ENCODE measurements around the gene GON4L. TPM values are rescaled to one million over a fixed set of nuclear protein-coding genes. Genes with fewer than 3 reads are reported as not detected.
"Not testable (repeated sequence)": the region's sequence is repeated elsewhere in the genome, so short reads cannot be mapped to it uniquely, and the experiment has no call there.

GON4L gene
- total RNA-seq, 1 donor from 2014 or later = 22.7 TPM

GRCh38 chr1:155844860-155845421, 12.1 kb downstream of the GON4L start:
- no peak overlapping the region for H3K4me3 ChIP-seq (ENCODE audit: low read depth, low read length)
- no peak for DNase-seq (ENCODE audit: low read depth)
- no peak for TF ChIP-seq CTCF (conservative IDR thresholded peaks at IDR 0.05; ENCODE audit: low read depth, low read length)

- DNase-seq (ENCODE audit: low read depth) = no peak
- no peak for TF ChIP-seq CTCF (conservative IDR thresholded peaks at IDR 0.05; ENCODE audit: low read depth, low read length)
- H3K4me3 ChIP-seq (ENCODE audit: low read depth, low read length) = no peak overlapping the region
These were observed 16.6 kb downstream of the GON4L start for GRCh38 chr1:155840386-155840785.

GRCh38 chr1:155835548-155835947, 21.5 kb downstream of the GON4L start:
- H3K4me3 ChIP-seq (ENCODE audit: low read depth, low read length) = no peak overlapping the region
- no peak for DNase-seq (ENCODE audit: low read depth)

GRCh38 chr1:155834927-155835399, 22.1 kb downstream of the GON4L start:
- not testable (repeated sequence) for H3K4me3 ChIP-seq (ENCODE audit: low read depth, low read length)

More at GRCh38 chr1:155835548-155835947, 21.5 kb downstream of the GON4L start:
- TF ChIP-seq CTCF (conservative IDR thresholded peaks at IDR 0.05; ENCODE audit: low read depth, low read length) = no peak

GRCh38 chr1:155834296-155834926, 22.6 kb downstream of the GON4L start:
- no peak for DNase-seq (ENCODE audit: low read depth)
- no peak overlapping the region for H3K4me3 ChIP-seq (ENCODE audit: low read depth, low read length)
- no peak for TF ChIP-seq CTCF (conservative IDR thresholded peaks at IDR 0.05; ENCODE audit: low read depth, low read length)

More at GRCh38 chr1:155834927-155835399, 22.1 kb downstream of the GON4L start:
- DNase-seq (ENCODE audit: low read depth) = not testable (repeated sequence)

GRCh38 chr1:155833665-155834295, 23.2 kb downstream of the GON4L start:
- no peak for DNase-seq (ENCODE audit: low read depth)
- no peak for TF ChIP-seq CTCF (conservative IDR thresholded peaks at IDR 0.05; ENCODE audit: low read depth, low read length)
- no peak overlapping the region for H3K4me3 ChIP-seq (ENCODE audit: low read depth, low read length)

GRCh38 chr1:155831279-155831976, 25.6 kb downstream of the GON4L start:
- no peak for TF ChIP-seq CTCF (conservative IDR thresholded peaks at IDR 0.05; ENCODE audit: low read depth, low read length)
- DNase-seq (ENCODE audit: low read depth) = no peak
- no peak overlapping the region for H3K4me3 ChIP-seq (ENCODE audit: low read depth, low read length)
